Brain microvascular endothelial cell (primary cell): ENCODE results near the gene VAC14.

Experiments used
- DNase-seq: peaks from one replicate; pipeline ENCODE4 v3.0.0-alpha.2; 2020
- H3K27ac ChIP-seq: fragments of 250-450 bp; sonication (Bioruptor Pico); 2 replicates; pipeline ENCODE4 v1.5.1; 2020; ENCODE audit warnings: mild to moderate bottlenecking, moderate library complexity
- H3K27me3 ChIP-seq: fragments of 250-450 bp; sonication (Bioruptor Pico); replicated peaks from 2 replicates; pipeline ENCODE4 v1.5.1; 2020; ENCODE audit warnings: mild to moderate bottlenecking
- H3K36me3 ChIP-seq: fragments of 250-450 bp; sonication (Bioruptor Pico); replicated peaks from 2 replicates; pipeline ENCODE4 v1.5.1; 2020; ENCODE audit warnings: mild to moderate bottlenecking
- H3K4me3 ChIP-seq: 2 replicates; pipeline ENCODE4 v1.5.1; 2011; ENCODE audit warnings: low read depth, mild to moderate bottlenecking, control low read depth, low read length, moderate library complexity
- CTCF ChIP-seq: IDR thresholded peaks from 2 replicates; pipeline ENCODE4 v1.5.1; 2011; ENCODE audit warnings: low read depth, mild to moderate bottlenecking, moderate library complexity, low read length, control low read depth, inconsistent platforms; ENCODE audit errors: missing control alignments
- in situ Hi-C: cut with HindIII; loops from 2 replicates; pipeline ENCODE4 v1.10.0; 2017; ENCODE audit warnings: low sequenced_read_pairs, low pct_ligation_motif_present

Gene VAC14

GRCh38 chr16:70701596-70701995 lies 99.4 kb downstream of the VAC14 start:
- no peak for DNase-seq
- in situ Hi-C loops: no loop called here
- no peaks in the 10 kb centered on the region for H3K36me3 ChIP-seq
- H3K27me3 ChIP-seq: no peaks in the 10 kb centered on the region
- no peak for TF ChIP-seq CTCF
- no peak overlapping the region for H3K4me3 ChIP-seq
- no peak overlapping the region for H3K27ac ChIP-seq

- in situ Hi-C loops: no loop called here
- DNase-seq: no peak
- Histone ChIP-seq H3K4me3 (no peak overlapping the region), H3K36me3 (no peaks in the 10 kb centered on the region), H3K27ac (no peak overlapping the region), H3K27me3 (no peaks in the 10 kb centered on the region)
- peak; percentile 24 for TF ChIP-seq CTCF
Measured at GRCh38 chr16:70701036-70701435, 99.9 kb downstream of the VAC14 start.

- H3K27me3 ChIP-seq: no peaks in the 10 kb centered on the region
- no peaks in the 10 kb centered on the region for H3K36me3 ChIP-seq
- no peak for TF ChIP-seq CTCF
- in situ Hi-C loops: no loop called here
- no peak overlapping the region for H3K27ac ChIP-seq
- no peak for DNase-seq
- no peak overlapping the region for H3K4me3 ChIP-seq
Measured at GRCh38 chr16:70700101-70701020, 100.6 kb downstream of the VAC14 start.

GRCh38 chr16:70699696-70700095 lies 101.3 kb downstream of the VAC14 start:
- H3K27me3 ChIP-seq: no peaks in the 10 kb centered on the region
- in situ Hi-C loops: no loop called here
- TF ChIP-seq CTCF: no peak
- H3K27ac ChIP-seq: no peak overlapping the region
- DNase-seq: no peak
- H3K36me3 ChIP-seq: no peaks in the 10 kb centered on the region
- no peak overlapping the region for H3K4me3 ChIP-seq

GRCh38 chr16:70698901-70699300 lies 102.1 kb downstream of the VAC14 start:
- Histone ChIP-seq H3K27ac (no peak overlapping the region), H3K36me3 (no peaks in the 10 kb centered on the region), H3K27me3 (no peaks in the 10 kb centered on the region), H3K4me3 (no peak overlapping the region)
- DNase-seq: no peak
- no peak for TF ChIP-seq CTCF
- in situ Hi-C loops: no loop called here
